IMR-90 (cell line): ENCODE results near the gene CATSPER1. TPM values are rescaled to one million over a fixed set of nuclear protein-coding genes. Genes with fewer than 3 reads are reported as not detected.

Source experiments
- ATAC-seq: fragments of 200-7000 bp; cut with Tn5 transposase; 2 replicates; pipeline ENCODE4 v1.9.1; 2020; ENCODE audit warnings: low read depth, mild to moderate bottlenecking, moderate library complexity
- BruUV-seq: library from RNA; stranded (reverse); fragments of 400-500 nt; replicated peaks from 2 replicates; lab custom pipeline; 2021; lab: Mats Ljungman, UMichigan
- CTCF ChIA-PET: fragments of 300-600 bp; formaldehyde crosslinking; extraction: SDS; loops from one replicate; lab custom pipeline; 2021; ENCODE audit warnings: antibody characterized with exemption; lab: Yijun Ruan, JAX
- POLR2A ChIA-PET: fragments of 300-600 bp; sonication (Branson Sonifier 250); formaldehyde crosslinking; loops from one replicate; lab custom pipeline; 2022; ENCODE audit warnings: antibody characterized with exemption; ENCODE audit not compliant: unreplicated experiment; lab: Charles Lee
- DNase-seq: peaks from one replicate; pipeline ENCODE4 v3.0.0; 2013
- H2AFZ ChIP-seq: replicated peaks from 2 replicates; pipeline ENCODE3; 2013; ENCODE audit warnings: low read length, mild to moderate bottlenecking; ENCODE audit not compliant: poor library complexity
- H2AK5ac ChIP-seq: 2 replicates; pipeline ENCODE4 v1.6.1; 2013; ENCODE audit warnings: low read depth, low read length, inconsistent platforms
- H2AK9ac ChIP-seq: replicated peaks from 2 replicates; pipeline ENCODE3; 2013; ENCODE audit warnings: mild to moderate bottlenecking, low read depth, low read length, moderate library complexity; ENCODE audit not compliant: poor library complexity
- H2BK120ac ChIP-seq: 2 replicates; pipeline ENCODE4 v1.6.1; 2013; ENCODE audit warnings: low read depth, low read length, inconsistent platforms
- H2BK15ac ChIP-seq: 3 replicates; pipeline ENCODE4 v1.6.1; 2013; ENCODE audit warnings: low read depth, low read length, inconsistent platforms
- H2BK20ac ChIP-seq: 2 replicates; pipeline ENCODE4 v1.6.1; 2013; ENCODE audit warnings: low read depth, mild to moderate bottlenecking, inconsistent platforms, low read length, moderate library complexity
- H2BK5ac ChIP-seq: 2 replicates; pipeline ENCODE4 v1.6.1; 2013; ENCODE audit warnings: mild to moderate bottlenecking, low read depth, low read length, inconsistent platforms; ENCODE audit not compliant: poor library complexity, severe bottlenecking
- H3K14ac ChIP-seq: replicated peaks from 2 replicates; pipeline ENCODE4 v1.6.1; 2013; ENCODE audit warnings: low read depth, low read length, inconsistent platforms
- H3K18ac ChIP-seq: 2 replicates; pipeline ENCODE4 v1.6.1; 2013; ENCODE audit warnings: low read depth, low read length, control low read depth
- H3K23ac ChIP-seq: 2 replicates; pipeline ENCODE4 v1.6.1; 2013; ENCODE audit warnings: low read depth, low read length, inconsistent platforms
- H3K27ac ChIP-seq: 2 replicates; pipeline ENCODE4 v1.5.1; 2013; ENCODE audit warnings: mild to moderate bottlenecking, control low read depth, low read length; ENCODE audit not compliant: insufficient read depth
- H3K27me3 ChIP-seq: 2 replicates; pipeline ENCODE4 v1.6.1; 2013; ENCODE audit warnings: low read length; ENCODE audit not compliant: control insufficient read depth, insufficient read depth
- H3K36me3 ChIP-seq: 2 replicates; pipeline ENCODE4 v1.6.1; 2013; ENCODE audit warnings: low read length, mixed read lengths; ENCODE audit not compliant: control insufficient read depth, insufficient read depth
- H3K4ac ChIP-seq: 2 replicates; pipeline ENCODE4 v1.6.1; 2013; ENCODE audit warnings: low read depth, low read length, inconsistent platforms
- H3K4me1 ChIP-seq: 2 replicates; pipeline ENCODE4 v1.6.1; 2013; ENCODE audit warnings: low read length, mixed read lengths; ENCODE audit not compliant: control insufficient read depth, insufficient read depth
- H3K4me2 ChIP-seq: 2 replicates; pipeline ENCODE4 v1.6.1; 2013; ENCODE audit warnings: low read depth, mild to moderate bottlenecking, control low read depth, low read length, moderate library complexity
- H3K4me3 ChIP-seq: 2 replicates; pipeline ENCODE4 v1.5.1; 2013; ENCODE audit warnings: low read depth, mild to moderate bottlenecking, control low read depth, low read length, moderate library complexity; ENCODE audit not compliant: insufficient read depth
- H3K56ac ChIP-seq: 2 replicates; pipeline ENCODE4 v1.6.1; 2013; ENCODE audit warnings: low read length, inconsistent platforms; ENCODE audit not compliant: insufficient read depth; ENCODE audit errors: extremely low read depth
- H3K79me1 ChIP-seq, 2 experiments: 2 replicates each; pipeline ENCODE4 v1.6.1; 2013; ENCODE audit warnings: low read length in 2 of 2, inconsistent platforms in 1 of 2, low read depth in 1 of 2
- H3K9ac ChIP-seq: 2 replicates; pipeline ENCODE4 v1.6.1; 2013; ENCODE audit warnings: low read depth, low read length, control low read depth
- H3K9me1 ChIP-seq: 2 replicates; pipeline ENCODE4 v1.6.1; 2013; ENCODE audit warnings: low read length, inconsistent platforms; ENCODE audit not compliant: insufficient read depth
- H3K9me3 ChIP-seq: 2 replicates; pipeline ENCODE4 v1.6.1; 2013; ENCODE audit warnings: low read length; ENCODE audit not compliant: control insufficient read depth, insufficient read depth
- H4K20me1 ChIP-seq: 2 replicates; pipeline ENCODE4 v1.6.1; 2013; ENCODE audit warnings: low read length, inconsistent platforms; ENCODE audit not compliant: insufficient read depth
- H4K5ac ChIP-seq: 2 replicates; pipeline ENCODE4 v1.6.1; 2013; ENCODE audit warnings: mild to moderate bottlenecking, low read depth, low read length, control low read depth
- H4K8ac ChIP-seq, 2 experiments: 2 replicates each; pipeline ENCODE4 v1.6.1; 2013; ENCODE audit warnings: low read depth in 2 of 2, low read length in 2 of 2, control low read depth in 1 of 2, inconsistent platforms in 1 of 2
- H4K91ac ChIP-seq: 2 replicates; pipeline ENCODE4 v1.6.1; 2013; ENCODE audit warnings: low read depth, low read length, inconsistent platforms; ENCODE audit not compliant: insufficient read depth
- CHD1 ChIP-seq: IDR thresholded peaks from 2 replicates; pipeline ENCODE4 v1.6.1; 2012; ENCODE audit warnings: low read depth, low read length, improper control_type of control experiment
- MAFK ChIP-seq: IDR thresholded peaks from 2 replicates; pipeline ENCODE4 v1.6.1; 2012; ENCODE audit warnings: low read depth, low read length, improper control_type of control experiment
- RCOR1 ChIP-seq: IDR thresholded peaks from 2 replicates; pipeline ENCODE4 v1.6.1; 2012; ENCODE audit warnings: mild to moderate bottlenecking, low read length, improper control_type of control experiment; ENCODE audit not compliant: insufficient replicate concordance
- RFX5 ChIP-seq: IDR thresholded peaks from 2 replicates; pipeline ENCODE4 v1.8.0; 2012; ENCODE audit warnings: low read depth, mild to moderate bottlenecking, low read length, moderate library complexity
- WGBS, 2 experiments: methylation state at CpG; one replicate each; pipeline versions ENCODE4 v1.1.5 to v1.1.7; 2013; ENCODE audit warnings: missing lambda C conversion rate in 2 of 2; ENCODE audit not compliant: insufficient read length in 1 of 2; ENCODE audit errors: extremely low coverage in 2 of 2; 5-methylcytosine and 5-hydroxymethylcytosine counted together
- dilution Hi-C: fragments of 300-500 bp; cut with HindIII; formaldehyde crosslinking; loops from one replicate; pipeline ENCODE4 v1.14.3; 2018; ENCODE audit warnings: low sequenced_read_pairs; ENCODE audit not compliant: unreplicated experiment
- in situ Hi-C: fragments of 300-500 bp; cut with MboI; formaldehyde crosslinking; loops from 3 replicates; pipeline ENCODE4 v1.14.3; 2019; ENCODE audit warnings: low sequenced_read_pairs, inconsistent platforms, mixed read lengths
- intact Hi-C: fragments of 100-400 bp; cut with micrococcal nuclease; formaldehyde crosslinking; loops from 2 replicates; pipeline ENCODE4 v1.10.0; 2022
- polyA plus RNA-seq, 3 experiments: library from polyadenylated mRNA; depleted of rRNA; stranded (reverse); fragments of >200 nt; gene quantifications; 2 replicates each; pipeline ENCODE4 v1.2.3, GENCODE V29; 2012; ENCODE audit warnings: low replicate concordance in 1 of 3
- total RNA-seq: library from RNA; depleted of rRNA; stranded (reverse); fragments of >200 nt; gene quantifications from 2 replicates; pipeline ENCODE4 v1.2.3, GENCODE V29; 2012

Gene CATSPER1
- total and polyA plus RNA-seq, 2 of the 4 experiments (the other 2 are of a cell fraction), result 0.18 to 0.91 TPM

GRCh38 chr11:66039765-66040164, 13.5 kb upstream of the CATSPER1 start:
- H3K18ac ChIP-seq, result no peak overlapping the region
- H4K91ac ChIP-seq, result no peak overlapping the region
- intact Hi-C loops (no loop called here), dilution Hi-C loops (no loop called here), in situ Hi-C loops (no loop called here)
- H3K27ac ChIP-seq, result no peak overlapping the region
- no peak overlapping the region for H3K56ac ChIP-seq
- H2BK20ac ChIP-seq, result no peak overlapping the region
- POLR2A ChIA-PET, result no interaction called here
- H3K79me1 ChIP-seq, result no peaks in the 10 kb centered on the region
- no peaks in the 10 kb centered on the region for H3K36me3 ChIP-seq
- BruUV-seq, result no TSS peak
- no peak overlapping the region for H2BK15ac ChIP-seq
- no peak for DNase-seq
- H4K8ac ChIP-seq, result no peak overlapping the region
- 0 out of 2 replicates have a peak, but pooled peaks cover 3% of the 10 kb centered on the region for H4K20me1 ChIP-seq
- no peak overlapping the region for H3K23ac ChIP-seq
- no peak overlapping the region for H3K4ac ChIP-seq
- no peak overlapping the region for H3K9ac ChIP-seq
- no peak overlapping the region for H2AFZ ChIP-seq
- no peak overlapping the region for H2BK5ac ChIP-seq
- H3K4me2 ChIP-seq, result no peak overlapping the region
- no peaks in the 10 kb centered on the region; the same call in 1 of the 2 replicates for H3K4me1 ChIP-seq
- no peak overlapping the region for H2AK5ac ChIP-seq
- no peak overlapping the region for H4K5ac ChIP-seq
- 44% methylated on average over 2 of the region's 3 CpGs; no CpG with 5 or more reads in 1 of the 2 experiments for WGBS, 2 experiments
- no peak overlapping the region for H2BK120ac ChIP-seq
- no peak overlapping the region for H2AK9ac ChIP-seq
- ATAC-seq, result no peak
- CTCF ChIA-PET, result no interaction called here
- no peak for TF ChIP-seq RCOR1
- TF ChIP-seq CHD1, result no peak
- TF ChIP-seq RFX5, result no peak
- TF ChIP-seq MAFK, result no peak
- no peak overlapping the region for H3K14ac ChIP-seq
- no peaks in the 10 kb centered on the region for H3K9me1 ChIP-seq
- no peak overlapping the region for H3K4me3 ChIP-seq
- H3K9me3 ChIP-seq, result peaks cover 7% of the 10 kb centered on the region; the same call in 1 of the 2 replicates
- H3K27me3 ChIP-seq, result peaks cover 17% of the 10 kb centered on the region
